ENCODE data around the gene SYT1.

Gene SYT1

DNA sequence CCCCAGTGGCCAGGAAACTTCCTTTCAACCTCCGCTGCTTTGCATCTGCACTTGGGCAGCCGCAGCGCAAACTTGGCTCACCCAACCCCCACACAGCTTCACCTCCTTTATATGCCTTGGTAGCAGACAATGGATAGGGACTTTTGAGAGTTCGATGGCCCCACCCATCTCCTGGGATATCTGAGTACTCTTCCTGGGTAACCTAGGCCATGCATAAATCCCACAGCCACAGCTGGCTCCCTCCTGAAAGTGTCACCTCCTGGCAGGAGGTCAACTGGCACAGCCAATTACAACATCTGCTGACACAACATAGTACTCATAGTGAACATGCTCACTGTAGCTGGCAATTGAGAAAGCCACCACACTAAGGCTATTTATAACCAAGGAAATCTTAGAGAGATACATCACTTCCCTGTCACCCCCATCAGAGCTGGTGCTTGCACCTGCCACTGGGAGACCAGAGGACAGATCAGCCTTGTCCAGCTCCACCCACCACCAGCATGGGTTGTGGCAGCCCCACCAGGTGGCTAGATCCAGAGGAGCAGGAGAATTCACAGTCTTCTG is 410.0 kb downstream of the SYT1 start:
- DNase-seq (ENCODE audit: low read depth in 2 of 3, low spot score in 1 of 3): no peak

DNA sequence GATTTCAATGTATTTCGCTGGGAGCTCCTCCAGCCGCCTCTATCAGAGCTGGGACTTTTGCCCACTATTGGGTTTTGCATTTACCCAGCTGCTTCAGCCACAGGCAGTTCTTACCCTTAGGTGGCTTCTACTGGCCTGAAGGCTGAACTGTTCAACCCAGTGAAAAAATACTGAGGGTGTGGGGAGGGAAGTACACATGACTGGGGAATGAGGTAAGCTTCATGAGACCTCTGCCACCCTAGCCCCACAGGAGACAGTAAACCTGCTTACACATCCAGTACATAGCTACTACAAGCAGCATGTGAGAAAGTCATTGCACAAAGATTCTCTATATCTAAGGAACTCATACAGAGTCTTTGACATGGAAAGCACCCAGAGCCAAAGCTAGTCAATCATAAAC is 411.1 kb downstream of the SYT1 start:
- DNase-seq (ENCODE audit: low read depth in 2 of 3, low spot score in 1 of 3): no peak

DNA sequence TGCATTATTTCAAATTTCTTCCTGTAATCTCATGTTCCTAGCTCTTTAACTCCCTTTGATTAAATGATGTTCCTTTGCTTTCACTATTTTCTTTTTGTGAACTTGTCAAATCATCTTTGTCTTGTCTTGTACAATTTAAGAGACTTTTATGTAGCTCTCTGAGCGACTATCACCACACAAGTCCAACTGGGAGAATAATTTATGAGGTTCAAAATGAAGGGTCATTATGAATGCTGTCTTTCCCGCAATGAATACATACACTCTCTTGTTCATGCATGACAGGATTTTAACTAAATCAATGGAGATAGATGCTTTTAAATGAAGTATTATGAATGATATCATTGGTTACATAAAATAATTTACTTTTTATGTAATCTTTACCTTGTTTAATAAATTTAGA is 418.8 kb downstream of the SYT1 start:
- DNase-seq (ENCODE audit: low read depth in 2 of 3, low spot score in 1 of 3): no peak

DNA sequence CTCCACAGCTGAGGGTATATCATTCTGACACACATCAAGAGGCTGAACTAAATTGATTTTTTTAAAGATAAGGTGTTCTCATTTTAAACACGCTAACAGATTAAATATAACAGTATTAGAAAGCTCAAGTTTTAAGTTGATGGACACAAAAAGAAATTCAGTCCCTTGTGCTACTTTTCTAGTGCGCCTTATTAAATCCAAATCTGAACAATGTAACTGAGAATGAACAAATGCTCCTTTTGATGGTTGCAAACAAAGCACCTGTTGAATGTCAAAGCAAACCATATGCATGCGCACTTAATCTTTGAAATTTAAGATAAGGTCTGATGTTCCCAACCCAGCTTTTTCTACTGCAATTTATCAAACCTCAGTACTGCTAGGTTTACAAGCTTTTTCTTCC is 424.3 kb downstream of the SYT1 start:
- DNase-seq (ENCODE audit: low read depth in 2 of 3, low spot score in 1 of 3): no peak

DNA sequence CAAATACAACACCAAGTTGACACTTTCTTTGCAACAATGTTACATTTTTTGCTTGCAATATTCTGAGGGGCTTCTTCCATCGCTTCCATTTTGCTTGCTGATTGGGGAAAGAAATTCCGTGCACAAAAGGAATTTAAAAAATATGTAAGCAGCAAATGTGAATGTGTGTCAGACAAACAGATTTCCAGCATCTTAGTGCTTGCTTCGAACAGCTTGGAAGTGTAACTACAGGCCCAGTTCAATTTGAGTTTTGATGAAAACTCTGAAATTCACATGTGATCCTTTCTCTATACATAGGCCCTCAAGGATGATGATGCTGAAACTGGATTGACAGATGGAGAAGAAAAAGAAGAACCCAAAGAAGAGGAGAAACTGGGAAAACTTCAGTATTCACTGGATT is 427.1 kb downstream of the SYT1 start:
- no peak for DNase-seq (ENCODE audit: low read depth in 2 of 3, low spot score in 1 of 3)

DNA sequence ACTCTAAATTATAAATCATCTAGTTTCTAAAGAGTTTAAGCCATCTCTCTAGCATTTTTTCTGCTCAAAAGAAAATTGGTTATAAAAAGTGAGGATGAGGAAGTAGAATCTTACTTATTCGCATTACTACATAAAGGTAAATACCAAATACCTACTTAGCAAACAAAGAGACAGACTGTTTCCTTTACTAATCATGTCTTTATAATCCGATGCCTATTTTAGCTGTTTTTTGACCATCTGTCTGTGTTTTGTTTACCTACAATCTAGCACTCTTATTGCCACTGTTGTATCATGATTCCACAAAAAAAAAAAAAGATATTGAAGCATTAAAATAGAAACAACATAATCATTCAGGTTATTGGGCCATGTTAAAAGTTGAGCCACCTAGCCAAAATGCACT is 430.0 kb downstream of the SYT1 start:
- no peak for DNase-seq (ENCODE audit: low read depth in 2 of 3, low spot score in 1 of 3)

DNA sequence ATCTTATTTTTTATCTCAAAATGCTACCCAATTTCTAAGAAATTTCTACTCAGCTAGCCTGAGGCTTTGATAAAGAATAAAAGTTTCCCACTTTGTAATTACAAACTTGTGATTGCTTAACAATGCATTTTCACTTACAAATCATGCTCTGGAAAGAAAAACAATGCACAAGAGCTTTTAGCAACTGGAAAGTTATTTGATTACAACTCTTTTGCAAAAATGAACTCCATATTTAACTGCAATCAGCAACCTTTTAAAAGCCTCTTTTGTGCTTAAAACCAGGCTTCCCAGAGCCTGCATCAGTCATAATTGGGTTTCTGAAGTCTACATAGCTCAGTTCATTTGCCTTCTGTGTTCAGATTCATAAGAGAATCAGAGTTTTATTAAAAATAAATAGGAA is 431.0 kb downstream of the SYT1 start:
- DNase-seq (ENCODE audit: low read depth in 2 of 3, low spot score in 1 of 3): no peak

DNA sequence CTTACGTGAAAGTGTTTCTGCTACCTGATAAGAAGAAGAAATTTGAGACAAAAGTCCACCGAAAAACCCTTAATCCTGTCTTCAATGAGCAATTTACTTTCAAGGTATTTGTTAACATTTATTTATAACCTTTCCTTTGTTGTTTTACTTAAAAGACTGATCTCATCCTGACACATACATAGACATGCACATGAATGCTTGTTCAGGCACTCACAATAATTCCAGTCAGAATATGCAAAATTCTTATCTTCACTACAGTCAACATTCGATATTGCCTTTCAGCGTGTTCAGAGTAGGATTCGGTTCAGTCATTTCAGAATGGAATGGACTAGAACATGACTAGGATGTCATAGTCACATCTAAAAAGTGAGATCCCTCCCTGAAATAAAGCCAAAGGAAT is 431.6 kb downstream of the SYT1 start:
- no peak for DNase-seq (ENCODE audit: low read depth in 2 of 3, low spot score in 1 of 3)

DNA sequence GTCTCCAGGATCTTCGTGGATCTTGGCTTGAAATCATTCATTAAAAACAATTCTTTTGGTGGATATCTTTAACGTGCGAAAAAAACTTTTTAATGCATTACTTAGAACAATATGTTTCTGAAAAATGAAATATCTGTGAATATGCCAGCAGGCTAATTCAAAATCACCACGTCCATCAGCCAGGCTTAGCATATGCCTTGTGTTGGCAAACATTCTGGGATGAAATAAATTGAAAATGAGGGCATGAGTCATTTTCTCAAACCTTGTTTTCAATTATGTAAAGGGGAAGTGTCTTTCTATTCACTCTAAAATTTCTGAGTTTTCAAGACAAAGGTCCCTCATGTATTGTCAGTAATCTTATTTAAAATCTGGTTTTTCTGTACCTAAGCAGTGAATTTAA is 432.3 kb downstream of the SYT1 start:
- no peak for DNase-seq (ENCODE audit: low read depth in 2 of 3, low spot score in 1 of 3)

DNA sequence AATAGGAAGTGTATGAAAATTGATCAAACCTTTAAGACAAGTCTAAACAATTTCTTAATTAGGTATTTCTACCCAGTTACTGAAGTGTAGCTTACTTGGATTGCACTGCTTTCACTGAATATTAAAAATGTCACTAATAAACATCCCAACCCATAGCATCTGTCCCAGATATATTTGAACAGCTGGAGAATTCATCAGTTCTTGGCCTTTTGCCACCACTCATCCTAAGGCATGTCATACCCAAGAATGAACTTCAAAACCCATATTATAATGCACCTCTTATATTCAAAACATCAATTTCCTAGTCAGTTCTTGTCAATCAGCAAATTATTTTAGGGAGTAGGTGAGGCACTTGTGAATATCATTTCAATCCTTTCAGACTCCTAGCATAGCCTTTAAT is 433.9 kb downstream of the SYT1 start:
- DNase-seq (ENCODE audit: low read depth in 2 of 3, low spot score in 1 of 3): no peak

DNA sequence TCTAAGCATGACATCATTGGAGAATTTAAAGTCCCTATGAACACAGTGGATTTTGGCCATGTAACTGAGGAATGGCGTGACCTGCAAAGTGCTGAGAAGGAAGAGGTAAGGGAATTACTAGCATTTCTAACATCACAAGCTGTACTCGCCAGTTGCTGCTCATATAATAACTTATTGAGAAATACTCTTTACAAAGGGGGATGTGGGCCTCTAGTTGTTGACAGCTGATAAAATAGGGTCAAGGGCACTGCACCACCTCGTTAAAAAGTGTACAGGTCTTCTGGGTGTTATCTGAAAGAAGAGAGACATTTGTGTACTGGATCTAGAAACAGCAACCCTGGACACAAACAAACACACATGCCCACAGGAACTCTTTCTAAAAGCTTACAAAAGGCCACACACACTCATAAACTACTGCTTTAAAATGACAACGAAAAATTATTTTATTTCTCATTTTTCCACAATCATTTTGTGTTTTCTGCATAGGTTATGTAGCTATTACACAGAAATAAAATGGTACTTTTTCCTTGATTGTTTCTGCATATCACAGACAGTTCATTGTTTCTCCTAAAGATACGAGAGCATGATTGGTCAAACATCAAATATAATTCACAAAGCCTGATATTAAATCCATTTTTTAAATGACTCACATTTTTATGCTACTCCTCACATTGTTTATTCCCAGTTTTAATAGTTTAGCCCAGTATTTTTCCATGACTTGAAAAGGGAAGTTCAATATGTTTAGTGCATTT is 435.0 kb downstream of the SYT1 start:
- DNase-seq (ENCODE audit: low read depth in 2 of 3, low spot score in 1 of 3): no peak

DNA sequence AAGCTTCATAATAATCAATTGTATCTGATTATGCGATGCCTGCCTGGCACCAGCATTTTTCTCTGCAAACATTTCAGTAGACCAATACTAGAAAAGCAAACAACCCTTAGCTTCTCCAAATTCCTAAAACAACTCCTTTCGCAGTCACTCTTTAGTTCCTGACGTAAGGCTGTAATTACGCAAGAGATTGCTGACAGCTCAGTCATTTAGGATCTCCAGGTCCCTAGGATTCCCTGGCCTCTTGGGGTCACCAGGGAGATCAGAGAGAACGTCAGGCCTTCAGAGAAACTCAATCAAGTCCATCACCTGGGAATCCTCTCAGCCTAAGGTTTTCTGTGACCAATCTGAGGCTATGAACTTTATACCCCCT is 435.6 kb downstream of the SYT1 start:
- no peak for DNase-seq (ENCODE audit: low read depth in 2 of 3, low spot score in 1 of 3)

DNA sequence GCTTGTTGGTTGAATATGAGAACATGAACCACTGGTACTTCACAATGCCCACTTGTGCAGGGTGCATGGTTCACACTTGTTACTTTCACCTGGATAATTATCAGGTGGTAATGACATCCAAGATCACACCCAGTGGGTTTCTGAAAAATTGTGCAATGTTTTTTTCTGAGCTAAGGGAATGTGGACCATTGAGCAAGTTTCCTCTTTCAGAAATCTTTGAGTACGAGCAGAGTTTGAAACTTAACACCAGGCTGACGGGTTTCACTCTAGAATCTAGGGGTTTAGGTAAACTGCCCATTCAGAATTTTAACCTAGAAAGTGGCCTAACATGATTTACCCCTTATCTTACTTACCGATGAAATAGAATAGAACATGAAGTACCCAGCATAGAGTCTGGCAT is 436.6 kb downstream of the SYT1 start:
- DNase-seq (ENCODE audit: low read depth in 2 of 3, low spot score in 1 of 3): no peak

DNA sequence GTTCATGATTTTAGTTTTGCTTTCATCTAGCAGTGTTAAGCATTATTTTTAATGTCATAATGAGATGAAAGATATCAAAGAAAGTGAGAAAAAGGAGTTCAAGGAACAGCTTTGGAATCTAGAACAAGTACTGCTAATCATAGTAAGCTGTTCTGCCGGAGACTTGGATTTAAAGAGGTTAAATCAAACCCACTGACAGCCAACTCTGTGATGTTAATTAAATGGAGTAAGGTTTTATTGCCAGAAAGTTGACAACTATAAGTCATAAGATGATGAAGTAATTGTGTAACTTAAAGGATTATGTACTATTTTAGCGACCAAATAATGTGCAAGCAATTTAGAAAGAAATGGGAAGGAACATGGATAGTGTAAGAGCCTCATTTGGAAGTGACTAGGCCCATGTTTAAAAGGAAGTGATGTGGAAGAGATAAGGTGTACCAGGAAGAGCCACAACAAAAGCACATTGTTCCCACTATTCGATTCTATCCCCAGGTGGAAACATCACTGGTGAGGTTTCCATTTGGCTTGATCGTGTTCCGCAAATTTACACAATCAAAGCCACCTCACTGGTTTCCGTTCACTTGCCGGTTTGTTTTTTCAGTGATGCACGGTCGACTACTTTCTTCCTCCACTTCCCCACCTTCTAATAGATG is 437.7 kb downstream of the SYT1 start:
- no peak for DNase-seq (ENCODE audit: low read depth in 2 of 3, low spot score in 1 of 3)

DNA sequence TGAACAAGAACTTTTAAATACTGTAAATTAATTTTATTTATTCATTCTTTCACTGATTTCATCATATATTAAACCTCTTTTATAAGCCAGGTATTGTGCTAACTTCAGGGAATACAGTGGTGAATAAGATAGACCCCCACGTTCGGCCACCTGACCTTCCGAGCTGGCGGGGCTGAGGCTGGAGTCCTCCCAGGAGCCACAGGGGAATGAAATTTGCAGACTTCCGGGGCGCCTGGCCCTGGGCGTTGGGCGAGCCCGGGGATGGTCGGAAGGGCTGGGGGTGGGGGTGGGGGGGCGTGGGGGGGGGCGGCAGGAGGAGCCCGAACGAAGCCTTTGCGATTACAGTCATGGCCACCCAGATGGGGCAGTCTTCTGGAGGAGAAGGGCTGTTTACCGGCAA is 442.8 kb downstream of the SYT1 start:
- DNase-seq (ENCODE audit: low read depth in 2 of 3, low spot score in 1 of 3): no peak

DNA sequence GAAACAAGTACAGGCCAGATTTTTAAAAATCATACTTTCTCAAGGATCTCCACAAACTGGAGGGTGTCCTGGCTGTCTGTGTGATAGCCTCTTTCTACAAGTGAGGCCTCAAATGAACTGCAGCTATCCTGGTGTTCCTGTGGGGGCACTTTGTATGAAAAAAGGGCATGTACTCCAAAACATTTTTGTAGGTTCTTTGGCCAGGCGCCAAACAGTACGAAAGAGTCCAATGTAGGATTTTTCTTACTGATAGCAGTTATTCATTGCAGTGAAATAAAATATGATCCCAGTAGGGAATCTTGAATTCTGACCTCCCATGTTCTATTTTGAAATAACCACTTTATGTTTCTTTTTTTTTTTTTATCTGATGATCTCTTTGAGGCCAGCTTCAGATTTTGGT is 444.5 kb downstream of the SYT1 start:
- DNase-seq (ENCODE audit: low read depth in 2 of 3, low spot score in 1 of 3): no peak

DNA sequence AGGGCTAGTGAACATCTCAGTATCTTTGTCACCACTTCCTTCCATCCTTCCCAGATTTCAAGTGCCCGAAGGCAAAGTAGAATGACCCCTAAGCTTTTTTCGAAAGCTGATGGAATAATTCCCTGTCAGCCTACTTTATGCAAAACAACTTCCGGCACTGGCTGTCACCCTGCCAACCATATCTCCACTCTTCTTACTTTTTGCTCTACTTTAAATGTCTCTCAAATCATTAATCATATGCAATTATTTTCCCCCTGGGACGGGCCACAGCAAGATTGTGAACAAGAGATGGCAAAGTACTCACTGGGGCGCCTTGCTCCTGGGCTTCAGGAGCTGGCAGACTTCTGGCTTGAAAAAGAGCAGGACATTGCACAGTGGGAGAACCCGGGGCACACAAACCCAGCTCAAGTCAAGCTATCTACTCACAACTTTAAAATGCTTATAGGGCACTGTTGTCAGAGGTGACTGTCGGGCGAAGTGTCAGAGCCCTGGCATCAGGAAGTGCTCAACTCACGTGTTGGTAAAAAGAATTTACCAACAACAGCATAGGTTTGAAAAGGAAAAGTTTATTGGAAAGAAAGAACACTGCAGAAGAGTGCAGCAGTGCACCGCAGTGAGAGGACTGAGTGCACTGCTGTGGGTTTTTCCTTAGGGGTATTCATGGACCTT is 452.7 kb downstream of the SYT1 start:
- no peak for DNase-seq (ENCODE audit: low read depth in 2 of 3, low spot score in 1 of 3)

DNA sequence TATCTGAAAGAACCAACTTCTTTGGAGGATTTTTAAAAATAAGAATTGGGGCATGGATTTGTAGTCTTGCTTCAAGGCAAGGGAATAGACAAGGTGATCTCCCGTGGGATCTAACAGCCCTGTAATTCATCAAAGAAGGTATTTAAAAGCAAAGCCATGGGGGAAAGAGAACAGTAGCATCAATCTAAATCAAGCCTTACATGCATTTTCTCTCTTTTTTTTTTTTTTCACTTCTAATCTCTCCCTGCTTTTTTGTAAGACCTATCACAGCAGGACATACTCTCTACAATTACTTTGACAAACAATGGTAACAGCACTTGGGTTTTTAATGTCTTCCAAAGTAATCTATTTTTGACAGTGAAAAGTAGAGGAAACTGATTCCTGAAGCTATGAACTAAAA is 458.3 kb downstream of the SYT1 start:
- DNase-seq (ENCODE audit: low read depth in 2 of 3, low spot score in 1 of 3): no peak

DNA sequence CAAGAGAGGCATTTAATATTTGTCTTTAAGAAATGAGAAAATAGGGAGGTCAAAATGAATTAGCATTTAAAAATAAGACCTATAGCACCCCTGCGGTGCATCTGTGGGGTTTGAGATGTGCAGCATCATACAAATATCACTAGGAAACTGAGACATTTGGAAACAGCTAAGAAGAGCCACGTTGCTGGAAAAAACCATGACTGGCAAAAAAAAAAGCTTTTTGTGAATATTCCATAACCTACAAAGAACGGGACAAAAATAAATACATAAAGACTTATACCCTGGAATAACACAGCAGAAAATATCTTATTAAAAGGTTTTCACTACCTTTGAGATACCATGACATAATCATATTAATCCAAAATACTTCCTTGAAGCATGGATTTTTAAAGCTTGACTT is 460.0 kb downstream of the SYT1 start:
- DNase-seq (ENCODE audit: low read depth in 2 of 3, low spot score in 1 of 3): no peak

DNA sequence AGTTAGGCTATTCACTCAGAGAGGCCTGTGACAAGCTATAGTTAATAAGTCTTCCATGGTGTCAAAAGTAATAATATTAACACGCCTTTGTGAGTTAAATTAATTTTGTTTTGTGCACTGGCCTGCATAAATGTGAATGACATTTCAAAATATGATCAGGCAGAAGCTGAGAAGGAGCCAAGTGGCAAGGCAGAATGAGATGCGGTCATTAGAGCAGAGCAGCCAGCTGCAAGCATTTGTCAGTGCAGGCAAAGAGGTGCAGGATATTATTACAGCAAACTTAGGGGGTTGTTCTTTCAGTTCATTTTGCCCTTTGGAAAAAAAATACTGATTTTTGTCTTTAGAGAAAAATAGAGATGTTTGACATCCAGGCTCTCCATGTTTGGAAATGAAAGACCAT is 461.6 kb downstream of the SYT1 start:
- DNase-seq (ENCODE audit: low read depth in 2 of 3, low spot score in 1 of 3): no peak

DNA sequence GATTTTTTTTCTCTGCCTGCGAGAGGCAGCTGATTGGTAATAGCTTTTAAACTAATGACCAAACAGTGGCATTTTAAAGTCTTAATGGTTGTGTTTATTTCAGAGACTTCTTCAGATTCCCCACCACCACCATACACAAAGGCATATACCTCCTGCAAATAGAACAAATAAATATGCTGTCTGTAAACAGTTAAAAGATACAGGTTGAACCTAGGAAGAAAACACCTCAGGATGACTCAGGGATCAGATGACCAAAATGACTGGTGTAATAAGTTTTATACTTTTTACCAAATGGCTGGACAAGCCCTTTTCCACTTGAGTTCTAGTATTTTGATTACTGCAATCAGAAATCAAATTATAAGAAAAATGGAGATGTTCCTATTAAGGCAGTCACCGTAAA is 462.1 kb downstream of the SYT1 start:
- no peak for DNase-seq (ENCODE audit: low read depth in 2 of 3, low spot score in 1 of 3)

DNA sequence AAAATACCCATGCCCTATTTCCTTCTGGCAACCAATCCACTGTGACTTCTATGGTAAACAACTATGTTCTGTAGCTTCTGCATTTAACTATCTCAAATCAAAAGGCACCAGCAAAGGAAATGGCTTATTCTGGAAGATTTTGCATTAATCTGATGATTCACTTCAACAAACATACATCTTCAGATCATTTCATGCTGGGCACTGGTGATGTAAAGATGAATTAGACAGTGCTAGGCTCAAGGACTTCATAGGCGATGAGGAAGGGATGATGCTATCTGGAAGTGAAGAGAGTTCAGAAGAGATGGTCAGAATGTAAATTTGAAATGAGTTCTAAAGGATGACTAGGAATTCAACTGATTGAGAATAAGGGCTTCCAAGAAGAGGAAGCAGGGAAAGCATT is 462.9 kb downstream of the SYT1 start:
- DNase-seq (ENCODE audit: low read depth in 2 of 3, low spot score in 1 of 3): no peak

Measured in stimulated activated CD4-positive, alpha-beta T cell treated with anti-CD3 and anti-CD28 coated beads, Interleukin-12 subunit alpha, Interleukin-12 subunit beta, amount 100 ng/mL, for 48 hours (primary cell).